GM18858 (cell line): ENCODE measurements around the gene SCAMP1.
"Not testable (repeated sequence)": the region's sequence is repeated elsewhere in the genome, so short reads cannot be mapped to it uniquely, and the experiment has no call there.

Experiments used
- ATAC-seq: cut with Tn5 transposase; IDR thresholded peaks from one replicate; pipeline ENCODE4 v1.9.1; 2021; ENCODE audit not compliant: unreplicated experiment

SCAMP1 gene

DNA sequence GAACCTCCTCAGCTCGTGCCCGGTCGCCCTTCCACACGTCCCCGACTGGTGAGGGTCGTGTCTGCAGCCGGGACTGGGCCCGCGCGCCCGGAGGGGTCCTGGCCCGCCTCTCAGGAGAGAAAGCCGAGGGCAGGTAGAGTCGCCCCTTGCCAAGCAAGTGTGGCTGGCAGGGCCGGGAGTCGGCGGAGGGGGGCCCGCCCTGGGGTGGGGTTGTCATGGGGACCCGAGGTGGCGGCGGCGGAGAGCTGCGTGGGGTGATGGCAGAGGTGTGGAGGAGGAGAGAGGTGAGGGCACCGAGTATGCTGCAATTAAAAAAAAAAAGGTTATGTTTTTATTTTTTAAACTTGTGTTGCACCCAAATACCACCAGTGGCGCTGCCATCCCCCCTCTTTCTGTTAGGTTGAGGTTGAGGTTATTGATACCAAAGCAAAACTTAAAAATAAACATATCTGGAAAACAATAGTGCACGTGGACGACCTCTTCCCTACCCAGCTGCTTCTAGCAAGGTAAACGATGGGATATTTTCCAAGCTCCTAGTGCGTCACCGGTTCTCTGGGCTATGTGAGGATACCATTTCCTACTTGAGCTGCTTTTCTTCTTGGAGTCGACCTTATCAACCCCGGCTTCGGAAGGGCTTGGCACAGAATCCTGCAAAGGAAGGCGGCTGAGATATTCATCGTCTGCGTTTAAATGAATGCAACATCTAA is 660 bp downstream of the SCAMP1 start:
- ATAC-seq: no peak

DNA sequence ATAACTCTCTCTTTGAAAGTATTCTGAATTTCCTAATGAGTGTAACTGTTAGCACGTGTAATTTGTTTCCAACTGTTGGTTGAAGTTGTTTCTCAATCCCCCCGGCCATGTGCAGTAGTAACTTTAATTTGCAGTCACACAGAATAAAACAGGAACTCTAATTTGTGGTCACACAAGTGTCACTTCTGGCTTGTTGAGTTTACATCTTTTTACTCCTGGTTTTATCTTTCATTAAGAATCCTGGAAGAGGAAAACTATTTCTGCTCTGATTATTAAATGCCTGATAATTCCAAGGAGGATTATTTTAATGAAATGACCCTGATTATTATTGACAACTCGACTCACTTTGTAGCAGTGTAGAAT is 1.2 kb downstream of the SCAMP1 start:
- ATAC-seq: no peak

DNA sequence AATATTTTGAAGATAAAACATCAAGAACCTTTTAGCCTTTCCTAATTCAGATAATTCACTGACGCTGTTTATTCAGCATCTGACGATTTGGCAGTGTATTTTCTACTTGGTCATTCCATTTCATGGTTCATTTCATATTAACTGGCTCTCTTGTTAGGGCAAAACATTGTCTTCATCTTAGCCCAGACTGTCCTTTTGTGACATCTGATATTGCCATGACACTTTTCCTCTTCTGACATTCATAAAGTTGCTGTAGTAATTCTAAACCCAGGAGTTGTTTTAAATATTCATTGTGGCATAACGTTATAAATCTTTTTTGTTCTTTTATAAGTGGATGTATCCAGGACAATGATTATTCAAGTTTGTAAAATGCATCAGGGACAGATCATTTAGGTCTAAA is 1.8 kb downstream of the SCAMP1 start:
- ATAC-seq: no peak

DNA sequence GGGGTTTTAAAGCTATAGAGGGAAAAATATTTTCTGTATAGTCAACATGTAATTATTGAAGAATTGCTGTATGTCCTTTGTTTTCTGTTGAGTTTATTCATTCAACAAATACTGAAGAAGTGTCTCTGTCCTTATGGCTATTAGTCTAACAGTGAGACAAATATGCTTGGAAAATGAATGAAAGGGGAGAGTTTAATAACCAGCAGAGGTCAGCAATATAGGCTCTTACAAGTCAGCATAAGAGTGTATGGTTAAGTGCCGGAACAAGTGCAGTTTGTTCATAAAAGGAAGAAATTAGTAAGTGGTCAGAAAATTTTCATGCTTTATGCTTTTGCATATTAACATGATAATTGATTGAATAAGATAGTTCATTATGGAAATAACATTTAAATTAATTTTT is 3.6 kb downstream of the SCAMP1 start:
- no peak for ATAC-seq

DNA sequence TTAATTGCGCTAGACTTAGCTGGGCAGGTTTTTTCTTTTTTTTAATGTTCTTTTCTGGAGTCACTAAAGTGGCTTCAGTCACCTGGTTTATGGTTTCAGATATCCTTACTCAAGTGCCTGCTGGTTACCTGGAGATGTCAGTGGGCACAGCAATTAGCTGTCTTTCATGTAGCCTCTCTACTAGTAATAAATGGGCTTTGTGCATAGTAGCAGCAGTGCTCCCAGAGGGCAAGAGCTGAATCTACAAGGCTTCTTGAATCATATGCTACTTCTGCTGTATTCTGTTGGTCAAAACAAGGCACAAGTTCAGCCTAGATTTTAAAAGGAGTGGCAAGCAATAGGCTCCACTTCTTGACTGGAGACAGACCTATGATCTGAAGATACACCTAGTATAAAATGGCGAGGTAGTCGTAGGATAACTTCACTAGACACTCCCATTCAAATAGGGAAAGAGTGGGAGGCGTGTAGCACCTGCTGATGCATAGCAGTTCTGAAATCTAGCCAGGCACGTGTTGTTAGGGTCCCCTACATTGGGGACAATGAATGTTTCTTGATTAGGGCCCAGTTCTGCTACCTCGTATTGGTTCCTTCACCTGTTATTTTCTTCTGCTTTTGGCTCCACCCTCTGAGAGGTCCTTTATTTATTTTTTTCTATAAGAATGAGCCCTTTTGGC is 7.0 kb downstream of the SCAMP1 start:
- ATAC-seq: no peak

DNA sequence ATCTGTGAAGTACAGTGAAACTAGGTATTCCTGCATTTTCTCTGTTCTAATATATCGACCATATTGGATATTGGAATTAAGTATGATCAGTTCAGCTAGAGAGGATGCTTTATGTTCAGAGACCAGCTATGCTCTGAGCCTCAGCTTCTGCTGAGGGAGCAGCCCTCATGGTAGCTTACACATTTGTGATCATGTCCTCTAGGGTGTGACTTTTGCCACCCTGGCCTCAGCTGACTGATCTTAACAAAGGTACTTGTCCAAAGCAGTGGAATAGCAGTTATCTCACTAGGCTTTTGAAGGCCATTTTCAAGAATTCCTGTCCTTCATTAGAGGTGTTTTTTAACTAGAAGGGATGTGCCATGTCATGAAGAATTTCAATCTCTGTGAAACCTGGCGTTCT is 9.3 kb downstream of the SCAMP1 start:
- no peak for ATAC-seq

DNA sequence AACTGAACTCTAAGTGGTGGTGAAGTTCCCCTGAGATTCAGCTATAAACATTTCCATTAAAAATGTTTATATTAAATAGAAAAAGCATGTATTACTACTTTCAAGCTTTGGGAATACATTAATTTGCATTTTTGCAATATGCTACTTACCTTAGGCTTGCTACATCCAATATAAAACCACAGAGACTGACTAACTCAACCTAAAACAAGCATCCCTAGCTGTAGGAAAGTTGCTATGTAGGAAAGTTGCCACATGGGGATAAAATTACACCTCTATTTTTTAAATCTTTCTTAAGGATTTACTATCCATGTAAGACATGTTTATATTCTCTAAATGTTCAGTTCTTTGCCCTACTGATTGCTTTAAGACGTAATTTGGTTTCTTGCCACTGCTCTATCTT is 12.8 kb downstream of the SCAMP1 start:
- ATAC-seq: no peak

DNA sequence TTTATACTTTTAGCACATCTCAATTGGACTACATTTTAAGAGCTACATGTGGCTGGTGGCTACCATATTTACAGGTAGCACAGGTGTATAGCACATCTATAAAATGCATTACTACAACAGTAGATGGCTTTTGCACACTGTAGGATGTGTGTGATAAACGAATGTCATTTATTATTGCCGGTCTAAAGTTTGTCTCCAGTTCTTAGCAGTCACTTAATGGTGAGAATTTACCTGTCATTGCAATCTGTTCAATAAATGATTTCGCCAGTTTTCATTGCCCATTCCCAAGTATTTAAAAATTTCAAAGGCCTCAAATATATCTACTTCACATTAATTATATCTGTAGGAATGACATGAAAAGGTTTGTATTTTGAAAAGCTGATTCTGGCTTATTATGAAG is 15.9 kb downstream of the SCAMP1 start:
- no peak for ATAC-seq

DNA sequence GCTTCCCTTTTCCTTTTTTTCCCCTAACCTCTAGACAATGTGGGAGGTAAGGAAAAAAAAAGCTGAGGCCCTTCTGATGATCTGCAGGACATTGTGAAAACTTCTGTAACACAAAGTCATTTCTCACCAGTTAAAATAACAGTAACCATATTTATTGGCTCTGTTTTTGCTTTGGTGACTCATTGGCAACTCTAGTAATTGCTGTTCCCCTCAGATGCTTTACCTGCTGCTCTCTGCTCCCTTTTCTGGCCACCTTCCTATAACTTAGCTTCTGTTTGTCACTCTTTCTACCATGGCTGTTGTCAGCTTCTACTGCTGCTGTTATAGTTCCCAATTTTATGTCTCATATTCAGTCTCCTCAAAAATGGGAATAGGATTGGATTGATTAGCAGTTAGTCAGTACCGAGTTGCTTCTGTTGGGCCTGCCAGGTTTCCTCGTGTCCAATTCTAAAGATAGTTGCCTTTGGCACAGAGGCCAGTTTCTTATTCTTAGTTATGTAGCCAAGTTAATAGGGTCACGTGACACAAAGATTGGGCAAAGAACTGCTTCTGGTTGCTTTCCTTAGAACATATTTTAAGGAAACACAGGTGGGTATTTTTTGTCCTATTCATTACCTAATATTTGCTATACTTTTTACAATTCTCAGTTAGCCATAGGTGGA is 16.8 kb downstream of the SCAMP1 start:
- no peak for ATAC-seq

DNA sequence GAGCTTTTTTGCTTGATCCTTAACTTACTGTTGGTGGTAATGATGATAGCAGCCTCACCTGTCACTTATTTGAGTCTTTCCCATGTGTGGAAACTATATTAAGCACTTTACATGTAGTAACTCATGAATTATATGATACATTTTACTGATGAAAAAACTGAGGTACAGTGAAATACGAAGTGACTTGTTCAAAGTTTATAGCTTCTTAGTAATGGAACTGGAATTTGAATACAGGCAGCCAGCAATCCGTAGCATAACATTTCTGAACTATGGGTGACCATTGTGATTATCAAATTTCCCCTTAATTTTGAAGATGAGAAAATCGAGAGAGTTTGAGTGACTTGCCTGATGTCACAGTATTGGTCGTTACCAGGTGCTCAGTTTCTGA is 17.3 kb downstream of the SCAMP1 start:
- no peak for ATAC-seq

DNA sequence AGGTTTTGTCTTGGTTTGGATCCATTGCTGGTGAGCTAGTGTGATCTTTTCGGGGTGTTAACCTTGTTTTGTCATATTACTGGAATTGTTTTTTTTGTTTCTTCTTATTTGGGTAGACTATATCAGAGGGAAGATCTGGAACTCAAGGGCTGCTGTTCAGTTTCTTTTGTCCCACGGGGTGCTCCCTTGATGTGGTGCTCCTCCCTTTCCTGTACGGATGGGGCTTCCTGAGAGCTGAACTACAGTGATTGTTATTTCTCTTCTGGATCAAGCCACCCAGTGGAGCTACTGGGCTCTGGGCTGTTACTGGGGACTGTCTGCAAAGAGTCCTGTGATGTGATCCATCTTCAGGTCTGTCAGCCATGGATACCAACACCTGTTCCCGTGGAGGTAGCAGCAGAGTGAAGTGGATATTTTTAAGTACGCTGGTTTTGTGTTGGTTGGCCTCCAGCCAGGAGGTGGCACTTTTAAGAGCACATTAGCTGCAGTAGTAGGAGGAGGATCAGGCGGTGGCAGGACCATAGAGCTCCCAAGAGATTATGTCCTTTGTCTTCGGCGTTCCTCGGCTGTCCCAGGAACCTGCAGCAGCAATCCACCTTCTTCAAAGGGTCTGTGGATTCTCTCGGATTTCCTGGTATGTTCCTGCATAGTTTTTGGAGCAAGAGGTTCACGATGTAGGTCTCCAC is 27.2 kb downstream of the SCAMP1 start:
- no peak for ATAC-seq

DNA sequence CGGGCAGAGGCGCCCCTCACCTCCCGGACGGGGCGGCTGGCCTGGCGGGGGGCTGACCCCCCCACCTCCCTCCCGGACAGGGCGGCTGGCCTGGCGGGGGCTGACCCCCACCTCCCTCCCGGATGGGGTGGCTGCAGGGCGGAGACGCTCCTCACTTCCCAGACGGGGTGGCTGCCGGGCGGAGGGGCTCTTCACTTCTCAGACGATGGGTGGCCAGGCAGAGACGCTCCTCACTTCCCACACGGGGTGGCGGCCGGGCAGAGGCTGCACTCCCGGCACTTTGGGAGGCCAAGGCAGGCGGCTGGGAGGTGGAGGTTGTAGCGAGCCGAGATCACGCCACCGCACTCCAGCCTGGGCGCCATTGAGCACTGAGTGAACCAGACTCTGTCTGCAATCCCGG is 30.9 kb downstream of the SCAMP1 start:
- not testable (repeated sequence) for ATAC-seq

DNA sequence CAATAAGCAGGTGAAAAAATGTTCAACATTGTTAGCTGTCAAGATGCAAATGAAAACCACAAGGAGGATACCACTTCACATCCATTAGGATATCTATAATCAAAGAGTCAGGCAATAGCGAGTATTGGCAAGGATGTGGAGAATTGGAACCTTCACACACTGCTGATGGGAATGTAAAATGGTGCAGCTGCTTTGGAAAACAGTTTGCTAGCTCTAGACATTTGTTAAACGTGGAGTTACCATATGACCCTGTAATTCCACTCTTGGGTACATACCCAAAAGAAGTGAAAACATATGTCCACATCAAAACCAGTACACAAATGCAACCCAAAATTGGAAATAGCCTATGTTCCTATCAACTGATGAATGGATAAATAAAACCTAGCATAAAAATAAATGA is 37.4 kb downstream of the SCAMP1 start:
- ATAC-seq: no peak

DNA sequence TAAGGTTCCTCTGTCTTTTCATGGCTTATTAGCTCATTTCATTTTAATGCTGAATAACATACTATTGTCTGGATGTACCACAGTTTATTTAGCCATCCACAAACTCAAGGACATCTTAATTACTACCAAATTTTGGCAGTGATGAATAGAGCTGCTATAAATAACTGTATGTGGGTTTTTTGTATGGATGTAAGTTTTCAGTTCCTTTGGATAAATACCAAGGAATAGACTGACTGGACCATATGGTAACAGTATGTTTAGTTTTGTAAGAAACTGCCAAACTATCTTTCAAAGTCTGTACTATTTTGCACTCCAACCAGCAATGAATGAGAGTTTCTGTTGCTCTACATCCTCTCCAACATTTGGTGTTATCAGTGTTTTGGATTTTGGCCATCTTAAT is 38.7 kb downstream of the SCAMP1 start:
- no peak for ATAC-seq

DNA sequence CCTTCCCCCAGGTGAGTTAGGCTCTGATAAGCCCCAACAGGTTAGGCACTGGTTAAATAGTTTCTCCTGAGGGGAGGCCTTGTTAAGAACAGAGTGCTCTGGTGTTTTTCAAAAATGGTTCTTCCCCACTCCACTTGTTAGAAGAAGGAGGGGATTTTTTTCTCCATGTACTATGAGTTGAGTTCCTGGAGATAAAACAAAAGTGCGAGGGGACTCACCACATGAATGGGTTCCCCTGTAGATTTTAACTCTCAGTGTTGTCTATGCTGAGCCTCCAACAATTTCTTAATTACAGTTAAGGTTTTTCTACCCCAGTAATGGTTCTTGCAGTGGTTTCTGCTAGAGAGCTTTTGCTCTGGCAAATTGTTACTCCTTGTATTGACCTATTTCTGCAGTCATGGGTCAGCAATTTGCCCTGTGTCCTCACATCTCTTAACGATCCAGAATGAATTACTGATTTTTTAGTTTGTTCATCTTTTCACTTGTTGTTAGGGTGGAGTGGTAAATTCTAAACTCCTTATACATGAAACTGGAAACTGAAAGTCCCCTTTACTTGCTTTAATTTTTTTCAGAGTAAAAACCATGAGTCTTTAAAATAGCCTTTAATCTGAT is 44.4 kb downstream of the SCAMP1 start:
- ATAC-seq: no peak

DNA sequence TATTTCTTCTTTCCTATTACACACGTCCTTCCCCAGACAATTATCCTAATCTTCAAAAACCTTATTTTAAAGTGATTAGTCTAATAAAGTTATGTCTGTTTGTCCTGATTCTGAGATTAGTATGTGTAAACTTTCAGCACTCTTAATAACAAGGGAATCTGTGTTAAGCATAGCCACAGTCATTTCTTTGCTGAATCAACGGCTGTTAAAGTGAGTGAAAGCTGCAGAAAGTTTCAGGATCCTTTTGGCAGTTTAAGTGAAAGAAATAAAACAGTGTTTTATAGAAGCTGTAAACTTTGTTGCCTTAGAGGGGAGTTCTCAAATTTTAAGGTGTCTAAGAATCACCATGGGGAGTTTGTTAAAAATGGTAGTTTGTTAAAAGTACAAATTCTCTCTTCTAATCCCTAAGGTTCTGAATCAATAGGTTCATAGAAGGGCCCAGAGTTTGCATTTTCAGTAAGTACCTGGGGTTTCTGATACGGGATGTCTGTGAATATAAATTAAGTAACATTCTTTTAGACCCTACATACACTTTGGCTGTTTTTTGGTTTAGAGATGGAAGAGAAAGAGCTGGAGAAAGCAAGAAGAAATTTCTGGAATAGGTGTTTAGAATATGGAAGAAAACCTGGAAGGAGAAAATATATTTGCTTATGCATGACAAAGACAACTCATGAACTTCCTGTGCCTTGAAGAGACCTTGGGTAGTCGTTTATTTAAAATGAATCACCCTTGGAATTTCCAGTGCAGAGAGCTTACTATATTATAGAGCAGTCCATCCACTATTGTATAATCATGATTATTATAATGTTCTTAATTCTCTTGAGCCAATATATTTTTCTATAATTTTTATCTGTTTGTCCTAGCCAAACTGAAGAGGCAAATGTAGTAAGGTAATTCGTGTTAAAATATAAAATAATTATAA is 45.7 kb downstream of the SCAMP1 start:
- ATAC-seq: no peak

DNA sequence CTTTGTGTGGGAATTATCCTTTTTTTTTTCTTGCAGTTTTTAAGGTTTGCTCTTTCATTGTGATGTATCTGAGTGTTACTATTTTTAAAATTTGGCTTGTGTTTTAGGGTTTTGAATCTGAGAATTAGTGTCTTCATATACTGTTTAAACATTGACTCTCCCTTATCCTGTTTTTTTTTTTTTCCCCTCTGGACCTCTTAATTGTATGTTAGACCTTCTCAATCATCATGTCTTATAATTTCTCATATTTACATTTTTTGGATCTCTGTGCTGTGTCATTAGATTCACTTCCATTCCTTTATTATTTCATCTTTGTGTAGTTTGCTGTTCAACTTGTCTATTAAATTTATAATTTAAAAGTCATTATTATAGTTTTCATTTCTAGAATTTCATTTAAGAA is 47.0 kb downstream of the SCAMP1 start:
- no peak for ATAC-seq

DNA sequence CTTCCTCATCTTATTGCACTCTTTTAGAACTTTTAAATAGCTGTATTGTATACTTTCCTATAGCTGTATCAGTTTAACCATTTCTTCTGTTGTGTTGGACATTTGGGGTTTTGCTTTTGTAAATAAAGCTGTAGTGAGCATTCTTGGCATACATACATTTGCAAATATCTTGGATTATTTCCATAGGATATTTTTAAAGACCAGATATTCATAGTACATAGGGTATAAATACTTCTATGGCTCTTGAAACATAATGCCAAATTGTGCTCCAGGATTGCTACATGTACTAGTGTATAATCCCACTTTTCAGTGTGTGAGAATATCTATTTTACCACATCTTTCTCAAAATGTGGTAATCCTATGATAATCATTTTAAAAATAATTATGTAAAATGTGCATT is 51.2 kb downstream of the SCAMP1 start:
- ATAC-seq: no peak

DNA sequence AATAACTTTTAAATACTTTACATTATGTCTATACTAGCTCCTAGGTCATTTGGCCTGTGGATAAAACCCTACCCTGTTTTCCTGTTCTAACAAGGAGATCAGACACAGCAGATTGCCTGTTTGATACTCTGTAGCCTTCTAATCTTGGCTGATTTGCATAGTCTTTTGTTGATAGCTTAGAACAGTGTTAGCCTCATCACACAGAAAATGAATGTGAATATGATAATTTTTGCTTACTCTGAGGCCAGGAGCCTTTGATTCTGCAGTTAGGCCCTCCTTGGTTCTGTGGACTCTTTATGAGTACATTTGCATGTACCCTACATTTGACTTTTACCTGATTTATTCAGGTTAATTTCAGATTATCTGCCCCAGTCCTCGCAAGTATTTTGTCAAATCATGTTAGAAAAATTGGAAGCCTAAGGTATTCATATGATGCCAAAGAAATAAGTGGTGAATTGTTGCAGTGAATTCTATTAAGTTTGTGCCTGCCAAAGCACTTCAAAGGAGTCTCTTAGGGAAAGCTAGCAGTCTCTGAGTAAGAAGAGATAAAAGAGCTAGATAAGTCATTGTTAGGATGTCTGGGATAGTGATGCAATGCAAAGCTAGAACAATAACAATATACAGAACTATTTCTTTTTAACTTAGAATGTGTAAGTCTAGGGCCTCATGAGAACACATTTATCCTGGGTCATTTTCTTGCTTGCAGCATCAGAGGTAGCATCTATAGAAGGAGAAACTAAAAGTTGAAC is 56.4 kb downstream of the SCAMP1 start:
- no peak for ATAC-seq

DNA sequence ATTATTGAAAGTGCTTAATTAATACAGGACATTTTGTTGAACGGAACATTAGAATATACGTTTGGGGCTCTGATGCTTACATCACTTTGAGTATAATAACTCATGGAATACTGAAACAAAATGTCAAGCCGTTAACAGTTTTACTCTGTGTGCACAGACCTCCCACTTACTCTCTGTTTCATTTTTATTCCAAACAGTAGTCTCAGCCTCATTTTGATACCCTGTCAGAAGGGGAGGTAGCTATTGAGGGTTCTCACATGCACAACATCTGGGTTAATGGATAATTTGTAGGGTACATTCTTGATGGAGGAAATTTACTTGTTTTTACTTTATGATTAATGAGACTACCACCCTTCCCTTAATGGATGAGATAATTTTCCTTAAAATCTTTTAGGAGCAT is 59.0 kb downstream of the SCAMP1 start:
- ATAC-seq: no peak
